CD4-positive, CD25-positive, alpha-beta regulatory T cell (primary cell): Measurements from ENCODE around the gene ABHD1. TPM values are rescaled to one million over a fixed set of nuclear protein-coding genes. Genes with fewer than 3 reads are reported as not detected.
A peak's percentile ranks its signal among the peaks of the same experiment; 100 is the strongest.

Experiments used
- ATAC-seq, 2 donors: fragments of 150-1000 bp; cut with Tn5 transposase; one replicate each; pipeline ENCODE4 v1.10.0; 2021; ENCODE audit warnings: low read depth in 2 of 2, moderate number of reproducible peaks in 2 of 2, moderate library complexity in 1 of 2
- DNase-seq, 3 donors: peaks; one replicate each; pipeline versions ENCODE4 v3.0.0 to v3.0.0-alpha.2; 2012 to 2022; ENCODE audit warnings: mixed read lengths in 1 of 3
- H3K27ac ChIP-seq: one replicate; pipeline ENCODE4 v1.7.0; 2013; ENCODE audit warnings: mild to moderate bottlenecking, low read length; ENCODE audit not compliant: insufficient read depth, poor library complexity, severe bottlenecking
- H3K27me3 ChIP-seq: one replicate; pipeline ENCODE4 v1.7.0; 2013; ENCODE audit warnings: low read length; ENCODE audit not compliant: control insufficient read depth, insufficient read depth
- H3K36me3 ChIP-seq: one replicate; pipeline ENCODE4 v1.7.0; 2013; ENCODE audit warnings: mild to moderate bottlenecking, low read length, moderate library complexity; ENCODE audit not compliant: control insufficient read depth, insufficient read depth
- H3K4me1 ChIP-seq: 2 replicates; pipeline ENCODE4 v1.7.0; 2013; ENCODE audit warnings: mild to moderate bottlenecking, low read length; ENCODE audit not compliant: insufficient read depth, control insufficient read depth, poor library complexity, severe bottlenecking
- H3K4me3 ChIP-seq: one replicate; pipeline ENCODE4 v1.7.0; 2013; ENCODE audit warnings: low read depth, mild to moderate bottlenecking, low read length, moderate library complexity
- H3K9me3 ChIP-seq, 2 experiments: 1 replicate in 1 of 2; 2 replicates in 1 of 2; pipeline ENCODE4 v1.7.0; 2013; ENCODE audit warnings: low read length in 2 of 2, mild to moderate bottlenecking in 1 of 2, moderate library complexity in 1 of 2; ENCODE audit not compliant: control insufficient read depth in 2 of 2
- H3K27ac Mint-ChIP-seq, 3 donors: one replicate each; pipeline ENCODE4 v1.8.0; 2020 to 2022; ENCODE audit warnings: mild to moderate bottlenecking in 3 of 3, mixed read lengths in 3 of 3, moderate library complexity in 2 of 3
- H3K27me3 Mint-ChIP-seq: one replicate; pipeline ENCODE4 v1.8.0; 2022; ENCODE audit warnings: mild to moderate bottlenecking, mixed read lengths
- H3K36me3 Mint-ChIP-seq: one replicate; pipeline ENCODE4 v1.8.0; 2020; ENCODE audit warnings: mixed read lengths
- H3K4me1 Mint-ChIP-seq, 4 donors: one replicate each; pipeline ENCODE4 v1.8.0; 2020 to 2022; ENCODE audit warnings: mixed read lengths in 4 of 4, mild to moderate bottlenecking in 1 of 4
- H3K4me3 Mint-ChIP-seq, 4 donors: one replicate each; pipeline ENCODE4 v1.8.0; 2020 to 2022; ENCODE audit warnings: mild to moderate bottlenecking in 4 of 4, mixed read lengths in 4 of 4, moderate library complexity in 3 of 4
- H3K9me3 Mint-ChIP-seq, 7 donors: one replicate each; pipeline ENCODE4 v1.8.0; 2020 to 2022; ENCODE audit warnings: mixed read lengths in 7 of 7, mild to moderate bottlenecking in 3 of 7, moderate library complexity in 2 of 7
- polyA plus RNA-seq, 4 donors: library from polyadenylated mRNA; unstranded; fragments of 300-500 nt; fragmentation: Illumina TruSeq; gene quantifications; one replicate each; pipeline ENCODE4 v1.2.3, GENCODE V29; 2021
- total RNA-seq: library from RNA; stranded (reverse); gene quantifications from one replicate; pipeline ENCODE4 v1.2.3, GENCODE V29; 2022

The ABHD1 gene
- total and polyA plus RNA-seq, 5 donors from 2014 or later, result 0.21 to 1.7 (median 0.89) TPM

GRCh38 chr2:27084297-27085061 is 39.1 kb upstream of the ABHD1 start:
- Mint-ChIP-seq H3K4me1 (peaks cover 5 to 44% (median 17%) of the 10 kb centered on the region in 4 donors), H3K27me3 (no peaks in the 10 kb centered on the region), H3K27ac (peak overlapping the region in 1 of 3 donors; percentile 55), H3K4me3 (peak overlapping the region; percentile 76 to 90 (median 80)), H3K9me3 (no peaks in the 10 kb centered on the region), H3K36me3 (no peaks in the 10 kb centered on the region)
- no peaks in the 10 kb centered on the region for H3K9me3 ChIP-seq
- no peak overlapping the region for H3K4me3 ChIP-seq
- no peak overlapping the region for H3K27ac ChIP-seq
- ATAC-seq (no peak), DNase-seq (no peak)
- no peaks in the 10 kb centered on the region for H3K36me3 ChIP-seq
- peaks cover 40% of the 10 kb centered on the region for H3K4me1 ChIP-seq
- H3K27me3 ChIP-seq, result no peaks in the 10 kb centered on the region

- Mint-ChIP-seq H3K4me3 (peak overlapping the region; percentile 76 to 90 (median 80)), H3K36me3 (no peaks in the 10 kb centered on the region), H3K27ac (peak overlapping the region; percentile 51 to 91 (median 76)), H3K27me3 (no peaks in the 10 kb centered on the region), H3K9me3 (no peaks in the 10 kb centered on the region), H3K4me1 (peaks cover 5 to 43% (median 17%) of the 10 kb centered on the region in 4 donors)
- Histone ChIP-seq H3K27me3 (no peaks in the 10 kb centered on the region), H3K4me1 (peaks cover 40% of the 10 kb centered on the region), H3K9me3 (no peaks in the 10 kb centered on the region), H3K27ac (peak overlapping the region; percentile 86), H3K36me3 (no peaks in the 10 kb centered on the region), H3K4me3 (no peak overlapping the region)
- no peak for ATAC-seq
- no peak for DNase-seq
Observed at GRCh38 chr2:27085062-27085672, 38.4 kb upstream of the ABHD1 start.

- Mint-ChIP-seq H3K27me3 (no peaks in the 10 kb centered on the region), H3K9me3 (no peaks in the 10 kb centered on the region), H3K27ac (peak overlapping the region; percentile 51 to 76 (median 52)), H3K4me1 (peaks cover 5 to 39% (median 17%) of the 10 kb centered on the region in 4 donors), H3K36me3 (no peaks in the 10 kb centered on the region), H3K4me3 (peak overlapping the region; percentile 76 to 90 (median 80))
- DNase-seq, result peak in 1 of 3 donors; percentile 49
- H3K27me3 ChIP-seq, result no peaks in the 10 kb centered on the region
- H3K27ac ChIP-seq, result peak overlapping the region; percentile 86
- H3K4me3 ChIP-seq, result no peak overlapping the region
- H3K4me1 ChIP-seq, result peaks cover 39% of the 10 kb centered on the region
- H3K9me3 ChIP-seq, result no peaks in the 10 kb centered on the region
- no peak for ATAC-seq
- no peaks in the 10 kb centered on the region for H3K36me3 ChIP-seq
Observed at GRCh38 chr2:27085673-27086089, 37.9 kb upstream of the ABHD1 start.

- H3K27ac ChIP-seq, result peak overlapping the region; percentile 86
- Mint-ChIP-seq H3K9me3 (no peaks in the 10 kb centered on the region), H3K4me1 (peaks cover 5 to 34% (median 13%) of the 10 kb centered on the region in 4 donors), H3K4me3 (peak overlapping the region; percentile 82 to 87 (median 86)), H3K27me3 (no peaks in the 10 kb centered on the region), H3K36me3 (no peaks in the 10 kb centered on the region), H3K27ac (peak overlapping the region in 1 of 3 donors; percentile 82)
- H3K36me3 ChIP-seq, result no peaks in the 10 kb centered on the region
- ATAC-seq (peak; percentile 95 to 96), DNase-seq (peak; percentile 95 to 98 (median 95))
- no peak overlapping the region for H3K4me3 ChIP-seq
- H3K4me1 ChIP-seq, result peaks cover 34% of the 10 kb centered on the region
- no peaks in the 10 kb centered on the region for H3K9me3 ChIP-seq
- H3K27me3 ChIP-seq, result no peaks in the 10 kb centered on the region
Observed at GRCh38 chr2:27086090-27086723, 37.4 kb upstream of the ABHD1 start.

GRCh38 chr2:27086724-27087593 is 36.7 kb upstream of the ABHD1 start, which contains the start of gene KHK:
TSS of gene KHK (plus strand) at chr2:27086772. CDS start at chr2:27087260, 488 bp downstream.
- H3K9me3 ChIP-seq, result no peaks in the 10 kb centered on the region
- DNase-seq, result no peak
- Mint-ChIP-seq H3K9me3 (no peaks in the 10 kb centered on the region), H3K4me1 (peaks cover 3 to 26% (median 9%) of the 10 kb centered on the region in 4 donors), H3K36me3 (no peaks in the 10 kb centered on the region), H3K4me3 (peak within 1 kb of the TSS; percentile 82 to 90 (median 86)), H3K27me3 (no peaks in the 10 kb centered on the region), H3K27ac (peak within 1 kb of the TSS; percentile 76 to 82 (median 78))
- H3K4me1 ChIP-seq, result peaks cover 26% of the 10 kb centered on the region
- H3K36me3 ChIP-seq, result no peaks in the 10 kb centered on the region
- peak within 1 kb of the TSS; percentile 86 for H3K27ac ChIP-seq
- no peak for ATAC-seq
- H3K4me3 ChIP-seq, result peak within 1 kb of the TSS; percentile 72
- no peaks in the 10 kb centered on the region for H3K27me3 ChIP-seq

GRCh38 chr2:27087823-27088410 is 35.7 kb upstream of the ABHD1 start:
- Mint-ChIP-seq H3K27me3 (no peaks in the 10 kb centered on the region), H3K9me3 (no peaks in the 10 kb centered on the region), H3K36me3 (no peaks in the 10 kb centered on the region), H3K27ac (peak overlapping the region in 1 of 3 donors; percentile 71), H3K4me1 (peaks cover 3 to 26% (median 9%) of the 10 kb centered on the region in 4 donors), H3K4me3 (peak overlapping the region in 3 of 4 donors; percentile 80 to 86 (median 82))
- no peaks in the 10 kb centered on the region for H3K9me3 ChIP-seq
- H3K4me1 ChIP-seq, result peaks cover 21% of the 10 kb centered on the region
- H3K27me3 ChIP-seq, result no peaks in the 10 kb centered on the region
- ATAC-seq (no peak), DNase-seq (no peak)
- H3K36me3 ChIP-seq, result no peaks in the 10 kb centered on the region
- H3K4me3 ChIP-seq, result no peak overlapping the region
- no peak overlapping the region for H3K27ac ChIP-seq
